ENCODE data around the gene DNAJC25. TPM values are rescaled to one million over a fixed set of nuclear protein-coding genes. Genes with fewer than 3 reads are reported as not detected.

Gene DNAJC25
- total RNA-seq, 1 experiment from 2014 or later = 6.0 TPM

DNA sequence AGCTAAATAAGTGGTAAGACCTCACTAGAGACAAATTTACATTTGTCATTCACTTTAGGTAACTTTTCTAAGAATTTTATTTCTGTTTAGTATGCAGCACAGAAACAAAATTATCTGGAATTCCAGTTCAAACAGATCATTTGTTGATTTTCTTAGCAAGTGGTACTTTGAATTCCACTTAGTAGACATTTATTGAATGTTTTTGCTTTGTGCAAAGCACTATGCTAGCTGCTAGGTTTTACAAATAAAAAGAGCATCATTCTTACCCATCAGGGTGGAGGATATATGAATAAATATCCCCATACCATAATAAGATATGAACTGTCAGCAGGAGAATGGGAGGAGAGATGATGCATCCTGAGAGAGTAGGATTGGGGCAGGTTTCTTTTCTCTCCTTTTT, 65.7 kb downstream of the DNAJC25 start:
- H3K27me3 ChIP-seq (ENCODE audit: control insufficient read depth, insufficient read depth, low read length) = no peaks in the 10 kb centered on the region
- ATAC-seq (no peak), DNase-seq (ENCODE audit: low read depth, low spot score) (no peak)
- ChIA-PET POLR2A (no interaction called here), CTCF (no interaction called here)
- intact Hi-C loops (cut with micrococcal nuclease; ENCODE audit: unreplicated experiment) (no loop called here), in situ Hi-C loops (cut with HindIII; ENCODE audit: low pct_unique_long_range_greater_than_20kb, low sequenced_read_pairs) (no loop called here)
- H3K9me3 ChIP-seq (ENCODE audit: control insufficient read depth, insufficient read depth, low read depth, low read length) = peaks cover 5% of the 10 kb centered on the region; the same call in 1 of the 2 replicates
- H3K36me3 ChIP-seq (ENCODE audit: control insufficient read depth, insufficient read depth, low read length) = no peaks in the 10 kb centered on the region
- H3K4me1 ChIP-seq (ENCODE audit: control insufficient read depth, insufficient read depth, low read length) = peaks cover 5% of the 10 kb centered on the region; the same call in 1 of the 2 replicates
- BruUV-seq (replicated peaks) = no TSS peak
- no peak overlapping the region for H3K4me3 ChIP-seq (ENCODE audit: low read depth in 2 of 2, low read length in 2 of 2)
- no peak overlapping the region for H3K27ac ChIP-seq (ENCODE audit: low read length)
- TF ChIP-seq REST (IDR thresholded peaks at IDR 0.05; ENCODE audit: insufficient read depth in 1 of 2, low read depth in 2 of 2, low read length in 1 of 2) (no peak), SIN3A (IDR thresholded peaks at IDR 0.05; ENCODE audit: borderline replicate concordance, insufficient read depth, low read depth, low read length) (no peak), POLR2AphosphoS5 (IDR thresholded peaks at IDR 0.05; ENCODE audit: low read depth, low read length) (no peak)

- H3K4me3 ChIP-seq (ENCODE audit: low read depth in 2 of 2, low read length in 2 of 2) = no peak overlapping the region
- no peaks in the 10 kb centered on the region for H3K36me3 ChIP-seq (ENCODE audit: control insufficient read depth, insufficient read depth, low read length)
- TF ChIP-seq CTCF (IDR thresholded peaks at IDR 0.05) (no peak), TCF7L2 (IDR thresholded peaks at IDR 0.05; ENCODE audit: low read depth, low read length) (no peak), POLR2AphosphoS5 (IDR thresholded peaks at IDR 0.05; ENCODE audit: low read depth, low read length) (no peak), SIN3A (IDR thresholded peaks at IDR 0.05; ENCODE audit: borderline replicate concordance, insufficient read depth, low read depth, low read length) (no peak), REST (IDR thresholded peaks at IDR 0.05; ENCODE audit: insufficient read depth in 1 of 2, low read depth in 2 of 2, low read length in 1 of 2) (no peak)
- in situ Hi-C loops (cut with HindIII; ENCODE audit: low pct_unique_long_range_greater_than_20kb, low sequenced_read_pairs) (no loop called here), intact Hi-C loops (cut with micrococcal nuclease; ENCODE audit: unreplicated experiment) (no loop called here)
- DNase-seq (ENCODE audit: low read depth, low spot score) (no peak), ATAC-seq (no peak)
- H3K27ac ChIP-seq (ENCODE audit: low read length) = no peak overlapping the region
- BruUV-seq (replicated peaks) = no TSS peak
- no peaks in the 10 kb centered on the region for H3K27me3 ChIP-seq (ENCODE audit: control insufficient read depth, insufficient read depth, low read length)
- peaks cover 5% of the 10 kb centered on the region; the same call in 1 of the 2 replicates for H3K9me3 ChIP-seq (ENCODE audit: control insufficient read depth, insufficient read depth, low read depth, low read length)
- ChIA-PET CTCF (interaction anchor here (0.6 kb wide), 1 partner anchor 483 kb away, joined by 3 read pairs; no protein-coding TSS in a partner anchor), POLR2A (no interaction called here)
- no peaks in the 10 kb centered on the region for H3K4me1 ChIP-seq (ENCODE audit: control insufficient read depth, insufficient read depth, low read length)
These were observed 69.6 kb downstream of the DNAJC25 start for GRCh38 chr9:111700776-111701175.

Other genes with a start within 250 kb of the DNAJC25 start
- gene ECPAS, start 147.0 kb upstream of the DNAJC25 start, total RNA-seq (2021; ENCODE audit: unreplicated experiment) = 69.4 TPM
- gene ZNF483, start 106.2 kb upstream of the DNAJC25 start, total RNA-seq (2021; ENCODE audit: unreplicated experiment) = 4.8 TPM
- 46.0 TPM for gene PTGR1, start 31.7 kb upstream of the DNAJC25 start, total RNA-seq (2021; ENCODE audit: unreplicated experiment)
- gene GNG10, start 30.3 kb downstream of the DNAJC25 start, total RNA-seq (2021; ENCODE audit: unreplicated experiment) = 40.0 TPM
- 0.10 TPM for gene SHOC1, start 163.6 kb downstream of the DNAJC25 start, total RNA-seq (2021; ENCODE audit: unreplicated experiment)